Ovary (tissue), 9 donors: Measurements from ENCODE around the gene CTNNA3. TPM values are rescaled to one million over a fixed set of nuclear protein-coding genes. Genes with fewer than 3 reads are reported as not detected.

Experiments used
- DNase-seq, 5 donors: peaks; one replicate each; pipeline ENCODE4 v3.0.0-alpha.2; 2019 to 2020
- H3K27ac ChIP-seq, 2 donors: fragments of 200-600 bp; one replicate each; pipeline versions ENCODE4 v1.5.1 to v1.8.0; 2019 to 2022
- H3K27me3 ChIP-seq: fragments of 200-600 bp; one replicate; pipeline ENCODE4 v1.8.0; 2022
- H3K36me3 ChIP-seq: fragments of 200-600 bp; sonication (generic); one replicate; pipeline ENCODE4 v1.5.1; 2019
- H3K4me1 ChIP-seq: one replicate; pipeline ENCODE4 v1.8.1; 2013; ENCODE audit warnings: mild to moderate bottlenecking, moderate library complexity; ENCODE audit not compliant: insufficient read depth
- H3K4me3 ChIP-seq: fragments of 200-600 bp; sonication (generic); one replicate; pipeline ENCODE4 v1.5.1; 2017
- H3K9me3 ChIP-seq, 2 donors: fragments of 200-600 bp in 1 of 2; sonication (generic) in 1 of 2; one replicate each; pipeline versions ENCODE4 v1.5.1 to v1.8.1; 2013 to 2019; ENCODE audit warnings: mild to moderate bottlenecking in 1 of 2, moderate library complexity in 1 of 2
- EP300 ChIP-seq: sonication (generic); formaldehyde crosslinking; IDR thresholded peaks from one replicate; pipeline ENCODE4 v1.6.1; 2017; ENCODE audit warnings: antibody characterized with exemption
- POLR2A ChIP-seq: fragments of 450-650 bp; IDR thresholded peaks from one replicate; pipeline ENCODE4 v1.6.1; 2017; ENCODE audit warnings: antibody characterized with exemption, mild to moderate bottlenecking, moderate library complexity
- WGBS, 3 donors: extraction: QIAGEN DNeasy Blood & Tissue Kit in 1 of 3; methylation state at CpG; one replicate each; pipeline versions ENCODE4 v1.1.5 to v1.1.7; 2013 to 2017; 5-methylcytosine and 5-hydroxymethylcytosine counted together
- intact Hi-C, 4 donors: fragments of 100-400 bp; cut with DNase I; formaldehyde crosslinking; loops; one replicate each; pipeline versions ENCODE4 v1.11.0 to v1.15.1; 2022 to 2023
- polyA plus RNA-seq, 2 donors: library from polyadenylated mRNA; stranded (reverse); fragments of 200-250 nt in 1 of 2; fragments of 350-450 nt in 1 of 2; fragmentation: Illumina TruSeq in 1 of 2; extraction: RNeasy Lipid Tissue Mini Kit (QIAGEN cat#74804) in 1 of 2; gene quantifications; one replicate each; pipeline ENCODE4 v1.2.3, GENCODE V29; 2013 to 2014
- total RNA-seq, 7 donors: library from RNA; depleted of rRNA in 2 of 7; stranded (reverse); fragments of >200 nt in 2 of 7; fragmentation: NEBNext Ultra II Directional in 3 of 7; extraction: Animal tissue kit (Norgen Biotek cat#: 25700) in 3 of 7; gene quantifications; one replicate each; pipeline versions ENCODE4 v1.1.0 to v1.2.4, GENCODE V29; 2016 to 2023
- TF ChIP-seq, protein P1 (sequence below), 3 donors: fragments of 450-650 bp in 2 of 3; fragments of 200-600 bp in 1 of 3; IDR thresholded peaks; one replicate each; pipeline versions ENCODE4 v1.5.1 to v1.8.0; 2016 to 2022; ENCODE audit warnings: antibody characterized with exemption in 3 of 3, mild to moderate bottlenecking in 1 of 3
- donor health status: DM: no; HTN: no; CAD: no; lungs with moderate emphysema.
- donor health status: DM: no; HTN: no; CAD: no.
- donor health status: Bipolar disorder and iron deficiency.
- donor health status: DM: yes; HTN: yes; CAD: no.
- donor health status: DM: no; HTN: no; CAD: no.
- donor health status: DM: yes; HTN: yes; CAD: no.

The CTNNA3 gene
- total and polyA plus RNA-seq, 9 donors, result 1.9 to 9.7 (median 4.0) TPM

DNA sequence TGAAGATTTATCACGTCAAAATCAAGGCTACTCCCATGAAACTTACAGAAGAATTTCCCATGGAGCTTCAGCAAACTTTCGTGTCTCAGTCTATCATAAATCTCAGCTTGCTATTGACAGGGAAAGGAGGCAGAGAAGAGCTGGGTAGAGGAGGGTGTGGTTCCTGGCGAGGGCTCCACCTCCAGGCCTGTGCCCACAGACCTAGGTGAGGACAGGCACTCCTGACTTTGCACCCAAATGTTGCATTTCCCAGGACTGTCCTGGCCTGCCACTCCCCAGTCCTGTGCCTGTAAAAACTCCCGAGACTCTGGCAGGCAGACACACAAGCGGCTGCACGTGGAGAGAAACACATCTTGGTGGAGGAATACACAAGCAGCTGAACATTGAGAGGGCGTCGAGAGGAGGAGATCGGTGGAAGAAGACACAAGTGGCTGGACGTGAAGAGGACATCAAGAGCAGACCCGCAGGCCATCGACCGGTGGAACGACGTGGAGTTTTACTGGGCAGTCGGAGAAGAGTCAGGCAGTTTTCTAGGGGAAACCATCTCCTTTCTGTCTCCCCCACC lies 145.1 kb downstream of the CTNNA3 start:
- Histone ChIP-seq H3K4me3 (no peak overlapping the region), H3K9me3 (no peaks in the 10 kb centered on the region), H3K27ac (no peak overlapping the region), H3K27me3 (no peaks in the 10 kb centered on the region), H3K4me1 (no peaks in the 10 kb centered on the region), H3K36me3 (no peaks in the 10 kb centered on the region)
- no peak for TF ChIP-seq EP300
- TF ChIP-seq, protein P1, sequence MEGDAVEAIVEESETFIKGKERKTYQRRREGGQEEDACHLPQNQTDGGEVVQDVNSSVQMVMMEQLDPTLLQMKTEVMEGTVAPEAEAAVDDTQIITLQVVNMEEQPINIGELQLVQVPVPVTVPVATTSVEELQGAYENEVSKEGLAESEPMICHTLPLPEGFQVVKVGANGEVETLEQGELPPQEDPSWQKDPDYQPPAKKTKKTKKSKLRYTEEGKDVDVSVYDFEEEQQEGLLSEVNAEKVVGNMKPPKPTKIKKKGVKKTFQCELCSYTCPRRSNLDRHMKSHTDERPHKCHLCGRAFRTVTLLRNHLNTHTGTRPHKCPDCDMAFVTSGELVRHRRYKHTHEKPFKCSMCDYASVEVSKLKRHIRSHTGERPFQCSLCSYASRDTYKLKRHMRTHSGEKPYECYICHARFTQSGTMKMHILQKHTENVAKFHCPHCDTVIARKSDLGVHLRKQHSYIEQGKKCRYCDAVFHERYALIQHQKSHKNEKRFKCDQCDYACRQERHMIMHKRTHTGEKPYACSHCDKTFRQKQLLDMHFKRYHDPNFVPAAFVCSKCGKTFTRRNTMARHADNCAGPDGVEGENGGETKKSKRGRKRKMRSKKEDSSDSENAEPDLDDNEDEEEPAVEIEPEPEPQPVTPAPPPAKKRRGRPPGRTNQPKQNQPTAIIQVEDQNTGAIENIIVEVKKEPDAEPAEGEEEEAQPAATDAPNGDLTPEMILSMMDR (IDR thresholded peaks at IDR 0.05), result no peak
- TF ChIP-seq POLR2A, result no peak
- WGBS, 3 donors, result 89 to 91% (median 89%) methylated on average over 16 of the region's 16 CpGs
- intact Hi-C loops, result no loop called here
- DNase-seq, result no peak

GRCh38 chr10:67550046-67550445 lies 145.9 kb downstream of the CTNNA3 start:
- Histone ChIP-seq H3K9me3 (no peaks in the 10 kb centered on the region), H3K36me3 (no peaks in the 10 kb centered on the region), H3K27me3 (no peaks in the 10 kb centered on the region), H3K4me3 (no peak overlapping the region), H3K27ac (no peak overlapping the region), H3K4me1 (no peaks in the 10 kb centered on the region)
- 65 to 69% (median 66%) methylated on average over 2 of the region's 2 CpGs for WGBS, 3 donors
- intact Hi-C loops, result no loop called here
- TF ChIP-seq, protein P1 (IDR thresholded peaks at IDR 0.05), result no peak
- no peak for TF ChIP-seq POLR2A
- TF ChIP-seq EP300, result no peak
- no peak for DNase-seq

DNA sequence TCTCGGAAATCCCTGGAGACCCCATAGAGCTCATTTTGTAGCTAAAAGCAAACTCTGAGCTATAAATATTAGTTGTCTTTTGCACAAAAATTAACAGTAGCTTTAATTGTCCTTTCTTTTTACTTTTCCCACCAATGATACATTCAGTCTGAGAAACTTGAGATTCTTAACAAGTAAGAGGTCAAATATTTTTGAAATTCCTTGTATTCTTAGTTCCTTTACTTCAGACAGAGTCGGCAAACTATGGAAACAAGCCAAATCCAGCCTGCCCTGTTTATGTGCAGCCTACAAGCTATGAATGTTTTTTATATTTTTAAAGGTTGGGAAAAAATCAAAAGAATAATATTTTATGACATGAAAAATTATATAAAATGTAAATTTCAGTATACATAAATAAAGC lies 146.6 kb downstream of the CTNNA3 start:
- WGBS, 3 donors, result 5 to 23% (median 12%) methylated on average over 2 of the region's 2 CpGs
- no peak for TF ChIP-seq EP300
- TF ChIP-seq, protein P1 (IDR thresholded peaks at IDR 0.05), result no peak
- no peak for TF ChIP-seq POLR2A
- no peaks in the 10 kb centered on the region for H3K27me3 ChIP-seq
- intact Hi-C loops, result no loop called here
- no peaks in the 10 kb centered on the region for H3K4me1 ChIP-seq
- H3K27ac ChIP-seq, result no peak overlapping the region
- DNase-seq, result no peak
- H3K9me3 ChIP-seq, result no peaks in the 10 kb centered on the region
- no peak overlapping the region for H3K4me3 ChIP-seq
- H3K36me3 ChIP-seq, result no peaks in the 10 kb centered on the region

DNA sequence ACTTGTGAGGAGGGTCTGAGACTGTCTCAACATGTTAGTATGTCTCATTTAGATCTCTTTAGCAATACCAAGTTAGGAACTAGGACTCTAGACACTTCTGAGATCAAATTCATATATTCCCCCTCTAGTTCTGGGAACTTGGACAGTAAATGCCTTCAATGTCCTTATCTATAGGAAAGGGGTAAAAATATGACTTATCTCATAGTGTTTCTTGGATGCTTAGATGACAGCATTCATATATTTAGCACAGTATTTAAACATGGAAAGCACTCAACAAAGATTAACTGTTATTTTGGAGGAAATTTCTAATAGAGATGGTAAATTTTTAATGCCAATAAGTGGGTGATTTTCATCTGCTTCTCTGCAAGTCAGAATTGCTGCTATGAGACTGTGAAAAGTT lies 154.6 kb downstream of the CTNNA3 start:
- intact Hi-C loops, result no loop called here
- no peak overlapping the region for H3K4me3 ChIP-seq
- H3K4me1 ChIP-seq, result peaks cover 3% of the 10 kb centered on the region
- H3K36me3 ChIP-seq, result no peaks in the 10 kb centered on the region
- H3K9me3 ChIP-seq, result no peaks in the 10 kb centered on the region
- no peak overlapping the region for H3K27ac ChIP-seq
- no peak for DNase-seq
- TF ChIP-seq, protein P1 (IDR thresholded peaks at IDR 0.05), result no peak
- TF ChIP-seq POLR2A (no peak), EP300 (no peak)
- no peaks in the 10 kb centered on the region for H3K27me3 ChIP-seq
